Right lobe of liver (tissue), 6 donors: ENCODE data around the gene BCO1. TPM values are rescaled to one million over a fixed set of nuclear protein-coding genes. Genes with fewer than 3 reads are reported as not detected.

Source experiments
- ATAC-seq, 4 donors: fragments of 200-7000 bp; cut with Tn5 transposase; one replicate each; pipeline ENCODE4 v1.9.1; 2020; ENCODE audit warnings: mild to moderate bottlenecking in 4 of 4, moderate library complexity in 4 of 4
- DNase-seq, 3 donors: peaks; one replicate each; pipeline ENCODE4 v3.0.0-alpha.2; 2020
- H3K27ac ChIP-seq, 3 donors: fragments of 200-600 bp; one replicate each; pipeline ENCODE4 v1.8.0; 2022
- H3K27me3 ChIP-seq, 2 donors: fragments of 200-600 bp; one replicate each; pipeline ENCODE4 v1.8.0; 2022
- H3K36me3 ChIP-seq, 4 donors: fragments of 200-600 bp; sonication (generic) in 1 of 4; one replicate each; pipeline versions ENCODE4 v1.5.1 to v1.8.0; 2017 to 2022; ENCODE audit warnings: control low read depth in 1 of 4
- H3K4me1 ChIP-seq, 4 donors: fragments of 200-600 bp; sonication (generic) in 1 of 4; one replicate each; pipeline versions ENCODE4 v1.5.1 to v1.8.0; 2017 to 2022; ENCODE audit warnings: control low read depth in 1 of 4
- H3K4me3 ChIP-seq, 3 donors: fragments of 200-600 bp; one replicate each; pipeline ENCODE4 v1.8.0; 2022
- H3K9me3 ChIP-seq, 4 donors: fragments of 200-600 bp; sonication (generic) in 1 of 4; one replicate each; pipeline versions ENCODE4 v1.5.1 to v1.8.0; 2017 to 2022; ENCODE audit warnings: control low read depth in 1 of 4
- CTCF ChIP-seq, 4 donors: fragments of 200-600 bp in 3 of 4; fragments of 450-650 bp in 1 of 4; IDR thresholded peaks; one replicate each; pipeline versions ENCODE4 v1.5.1 to v1.8.0; 2016 to 2022; ENCODE audit warnings: antibody characterized with exemption in 4 of 4, mild to moderate bottlenecking in 2 of 4
- POLR2A ChIP-seq: fragments of 450-650 bp; IDR thresholded peaks from one replicate; pipeline ENCODE4 v1.6.1; 2017; ENCODE audit warnings: antibody characterized with exemption, mild to moderate bottlenecking
- WGBS: methylation state at CpG from one replicate; pipeline ENCODE4 v1.1.6; 2018; ENCODE audit warnings: low coverage, low lambda C conversion rate; ENCODE audit not compliant: insufficient coverage; ENCODE audit errors: missing lambda C conversion rate; 5-methylcytosine and 5-hydroxymethylcytosine counted together
- intact Hi-C, 2 donors: fragments of 100-400 bp; cut with DNase I; formaldehyde crosslinking; loops; one replicate each; pipeline versions ENCODE4 v1.11.2 to v1.14.1; 2022
- total RNA-seq, 6 experiments: library from RNA; depleted of rRNA in 2 of 6; stranded (reverse); fragments of >200 nt in 2 of 6; fragmentation: NEBNext Ultra II Directional in 3 of 6; extraction: Animal tissue kit (Norgen Biotek cat#: 25700) in 3 of 6; gene quantifications; one replicate each; pipeline versions ENCODE4 v1.1.0 to v1.2.4, GENCODE V29; 2016 to 2023
- donor health status: DM: no; HTN: yes; CAD: no.
- donor health status: DM: no; HTN: no; CAD: no.
- donor health status: DM: no; HTN: no; CAD: no.
- donor health status: DM: no; HTN: yes; CAD: no.
- donor health status: DM: no; HTN: yes; CAD: no.

The BCO1 gene
- total RNA-seq, 6 experiments from 2014 or later: 0.11 to 0.55 (median 0.31) TPM; not detected in 1

- H3K4me3 ChIP-seq: no peak overlapping the region
- H3K4me1 ChIP-seq: no peaks in the 10 kb centered on the region
- ATAC-seq: no peak
- H3K36me3 ChIP-seq: no peaks in the 10 kb centered on the region
- H3K9me3 ChIP-seq: no peaks in the 10 kb centered on the region
- H3K27me3 ChIP-seq: no peaks in the 10 kb centered on the region
- TF ChIP-seq POLR2A (no peak), CTCF (IDR thresholded peaks at IDR 0.05) (no peak)
- no peak for DNase-seq
- 85% methylated on average over 5 of the region's 6 CpGs for WGBS
- intact Hi-C loops: no loop called here
- H3K27ac ChIP-seq: no peak overlapping the region
Observed at GRCh38 chr16:81277541-81278080, 39.1 kb downstream of the BCO1 start.

- DNase-seq: no peak
- H3K4me3 ChIP-seq: no peak overlapping the region
- WGBS: 96% methylated on average over 4 of the region's 4 CpGs
- TF ChIP-seq CTCF (IDR thresholded peaks at IDR 0.05): no peak
- TF ChIP-seq POLR2A: no peak
- no peaks in the 10 kb centered on the region for H3K27me3 ChIP-seq
- no peaks in the 10 kb centered on the region for H3K4me1 ChIP-seq
- H3K9me3 ChIP-seq: no peaks in the 10 kb centered on the region
- H3K36me3 ChIP-seq: no peaks in the 10 kb centered on the region
- intact Hi-C loops: no loop called here
- H3K27ac ChIP-seq: no peak overlapping the region
- ATAC-seq: no peak
Observed at GRCh38 chr16:81278526-81278925, 40.0 kb downstream of the BCO1 start.

- Histone ChIP-seq H3K27me3 (no peaks in the 10 kb centered on the region), H3K4me3 (no peak overlapping the region), H3K4me1 (no peaks in the 10 kb centered on the region), H3K27ac (no peak overlapping the region), H3K36me3 (no peaks in the 10 kb centered on the region), H3K9me3 (no peaks in the 10 kb centered on the region)
- no peak for ATAC-seq
- WGBS: 53% methylated on average over 4 of the region's 4 CpGs
- intact Hi-C loops: no loop called here
- TF ChIP-seq POLR2A: no peak
- TF ChIP-seq CTCF (IDR thresholded peaks at IDR 0.05): no peak
- no peak for DNase-seq
Observed at GRCh38 chr16:81279392-81279791, 40.9 kb downstream of the BCO1 start.

- ATAC-seq (peak in 2 of 4 donors; percentile 12 to 49), DNase-seq (no peak)
- intact Hi-C loops: no loop called here
- Histone ChIP-seq H3K36me3 (no peaks in the 10 kb centered on the region), H3K4me3 (no peak overlapping the region), H3K9me3 (no peaks in the 10 kb centered on the region), H3K27ac (no peak overlapping the region), H3K27me3 (no peaks in the 10 kb centered on the region), H3K4me1 (no peaks in the 10 kb centered on the region)
- WGBS: 46% methylated on average over 3 of the region's 3 CpGs
- TF ChIP-seq CTCF (IDR thresholded peaks at IDR 0.05): no peak
- no peak for TF ChIP-seq POLR2A
Observed at GRCh38 chr16:81280393-81280792, 41.9 kb downstream of the BCO1 start.

- ATAC-seq: no peak
- H3K27me3 ChIP-seq: no peaks in the 10 kb centered on the region
- 94% methylated on average over 3 of the region's 3 CpGs for WGBS
- no peak overlapping the region for H3K27ac ChIP-seq
- no peak for DNase-seq
- intact Hi-C loops: no loop called here
- H3K4me1 ChIP-seq: no peaks in the 10 kb centered on the region
- TF ChIP-seq CTCF (IDR thresholded peaks at IDR 0.05) (no peak), POLR2A (no peak)
- H3K36me3 ChIP-seq: no peaks in the 10 kb centered on the region
- no peak overlapping the region for H3K4me3 ChIP-seq
- no peaks in the 10 kb centered on the region for H3K9me3 ChIP-seq
Observed at GRCh38 chr16:81283044-81283443, 44.6 kb downstream of the BCO1 start.
